ENCODE data around the gene CAP1. TPM values are rescaled to one million over a fixed set of nuclear protein-coding genes. Genes with fewer than 3 reads are reported as not detected.

CAP1 gene
- total and polyA plus RNA-seq, 3 experiments from 2014 or later: 519 to 788 (median 536) TPM

- POLR2A ChIA-PET: no interaction called here
- Mint-ChIP-seq H3K4me3 (no peak overlapping the region), H3K36me3 (peaks cover 2 to 24% (median 3%) of the 10 kb centered on the region in 3 donors), H3K4me1 (no peaks in the 10 kb centered on the region), H3K27ac (no peak overlapping the region), H3K27me3 (peaks cover 19 to 21% of the 10 kb centered on the region in 2 donors), H3K9me3 (peaks cover 6 to 26% (median 20%) of the 10 kb centered on the region in 5 donors)
- H3K9me3 ChIP-seq (ENCODE audit: low read length): no peaks in the 10 kb centered on the region
- CTCF ChIA-PET: interaction anchor here (1.6 kb wide), 1 partner anchor 73 kb away, joined by 5 read pairs; no protein-coding TSS in a partner anchor
- H3K4me1 ChIP-seq (ENCODE audit: insufficient read depth, low read length): no peaks in the 10 kb centered on the region
- no peaks in the 10 kb centered on the region for H3K27me3 ChIP-seq (ENCODE audit: insufficient read depth, low read length, poor library complexity, severe bottlenecking)
- no peak overlapping the region for H3K27ac ChIP-seq (ENCODE audit: low read depth, low read length)
- DNase-seq: no peak
- H3K4me3 ChIP-seq (ENCODE audit: low read length): no peak overlapping the region
- H3K36me3 ChIP-seq (ENCODE audit: insufficient read depth, low read length): no peaks in the 10 kb centered on the region
Measured at GRCh38 chr1:40105028-40105427, 64.5 kb downstream of the CAP1 start.

DNA sequence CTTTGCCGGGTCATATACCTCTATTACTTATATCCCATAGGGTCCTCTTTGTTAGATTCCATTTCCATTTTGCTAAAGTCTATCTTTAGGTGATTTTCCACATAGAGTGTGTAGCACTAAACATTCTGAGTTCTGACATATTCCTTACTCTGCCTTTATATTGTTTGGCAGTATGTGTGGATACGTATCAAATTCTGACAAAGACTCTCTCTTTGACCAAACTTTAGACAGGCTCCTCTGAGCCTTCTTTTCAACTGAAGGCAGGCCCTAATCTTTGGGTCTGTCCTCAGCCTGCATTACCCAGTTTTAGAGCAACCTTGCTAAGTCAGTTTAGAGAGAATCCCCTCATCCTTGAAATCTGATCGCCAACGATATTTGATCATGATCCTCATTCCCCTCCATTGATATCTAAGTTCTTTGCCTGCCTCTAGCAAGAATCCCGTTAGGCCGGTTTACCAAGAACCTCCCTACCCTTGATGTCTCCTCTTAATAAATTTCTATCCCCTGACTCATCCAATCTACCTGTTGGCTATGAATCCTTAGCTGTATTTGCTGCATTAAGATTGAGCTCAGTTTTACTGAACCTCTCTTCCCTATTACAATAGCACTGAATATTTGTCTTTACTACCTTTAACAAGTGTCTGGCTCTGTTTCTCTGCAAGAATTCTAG is 66.9 kb downstream of the CAP1 start:
- Histone ChIP-seq H3K4me3 (ENCODE audit: low read length) (no peak overlapping the region), H3K9me3 (ENCODE audit: low read length) (no peaks in the 10 kb centered on the region), H3K27me3 (ENCODE audit: insufficient read depth, low read length, poor library complexity, severe bottlenecking) (no peaks in the 10 kb centered on the region), H3K27ac (ENCODE audit: low read depth, low read length) (no peak overlapping the region), H3K4me1 (ENCODE audit: insufficient read depth, low read length) (no peaks in the 10 kb centered on the region), H3K36me3 (ENCODE audit: insufficient read depth, low read length) (no peaks in the 10 kb centered on the region)
- ChIA-PET POLR2A (no interaction called here), CTCF (no interaction called here)
- Mint-ChIP-seq H3K27ac (peak overlapping the region in 1 of 8 donors; percentile 77), H3K4me3 (no peak overlapping the region), H3K9me3 (peaks cover 28 to 41% (median 39%) of the 10 kb centered on the region in 5 donors), H3K27me3 (peaks cover 37 to 43% of the 10 kb centered on the region in 2 donors), H3K36me3 (peaks cover 5 to 38% (median 8%) of the 10 kb centered on the region in 3 donors), H3K4me1 (no peaks in the 10 kb centered on the region)
- no peak for DNase-seq

DNA sequence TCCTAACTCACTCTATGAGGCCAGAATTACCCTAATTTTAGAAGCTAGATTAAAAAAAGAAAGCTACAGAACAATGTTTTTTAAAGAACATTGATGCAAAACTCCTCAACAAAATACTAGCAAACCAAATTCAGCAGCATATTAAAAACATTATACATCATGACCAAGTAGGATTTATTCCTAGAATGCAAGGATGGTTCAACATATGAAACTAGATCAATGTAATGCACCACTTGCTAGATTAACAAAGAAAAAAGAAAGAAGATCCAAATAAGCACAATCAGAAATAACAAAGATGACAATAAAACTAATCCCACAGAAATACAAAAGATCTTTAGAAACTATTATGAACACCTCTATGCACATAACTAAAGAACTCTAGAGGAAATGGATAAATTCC is 69.9 kb downstream of the CAP1 start:
- H3K4me3 Mint-ChIP-seq: no peak overlapping the region
- POLR2A ChIA-PET: no interaction called here
- no peak overlapping the region for H3K4me3 ChIP-seq (ENCODE audit: low read length)
- DNase-seq: no peak
- H3K27ac Mint-ChIP-seq: no peak overlapping the region
- H3K9me3 ChIP-seq (ENCODE audit: low read length): no peaks in the 10 kb centered on the region
- H3K36me3 Mint-ChIP-seq: peaks cover 5 to 39% (median 8%) of the 10 kb centered on the region in 3 donors
- H3K9me3 Mint-ChIP-seq: peaks cover 22 to 38% (median 33%) of the 10 kb centered on the region in 5 donors
- H3K4me1 ChIP-seq (ENCODE audit: insufficient read depth, low read length): no peaks in the 10 kb centered on the region
- H3K36me3 ChIP-seq (ENCODE audit: insufficient read depth, low read length): no peaks in the 10 kb centered on the region
- no peak overlapping the region for H3K27ac ChIP-seq (ENCODE audit: low read depth, low read length)
- peaks cover 37 to 54% of the 10 kb centered on the region in 2 donors for H3K27me3 Mint-ChIP-seq
- CTCF ChIA-PET: no interaction called here
- no peaks in the 10 kb centered on the region for H3K4me1 Mint-ChIP-seq
- H3K27me3 ChIP-seq (ENCODE audit: insufficient read depth, low read length, poor library complexity, severe bottlenecking): no peaks in the 10 kb centered on the region

DNA sequence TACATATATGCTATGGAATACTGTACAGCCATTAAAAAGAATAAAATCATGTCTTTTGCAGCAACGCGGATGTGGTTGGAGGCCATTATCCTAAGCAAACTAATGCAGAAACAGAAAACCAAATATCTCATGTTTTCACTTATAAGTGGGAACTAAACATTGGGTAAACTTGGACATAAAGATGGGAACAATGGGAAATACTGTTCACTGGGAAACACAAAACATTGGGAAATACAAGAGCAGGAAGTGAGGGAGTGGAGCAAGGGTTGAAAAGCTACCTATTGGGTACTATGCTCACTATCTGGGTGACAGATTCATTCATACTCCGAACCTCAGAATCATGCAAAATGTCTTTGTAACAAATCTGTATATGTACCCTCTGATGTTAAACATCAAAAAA is 73.9 kb downstream of the CAP1 start:
- H3K36me3 Mint-ChIP-seq: peaks cover 5 to 30% (median 5%) of the 10 kb centered on the region in 3 donors
- ChIA-PET CTCF (no interaction called here), POLR2A (no interaction called here)
- Histone ChIP-seq H3K4me3 (ENCODE audit: low read length) (no peak overlapping the region), H3K27ac (ENCODE audit: low read depth, low read length) (no peak overlapping the region), H3K27me3 (ENCODE audit: insufficient read depth, low read length, poor library complexity, severe bottlenecking) (no peaks in the 10 kb centered on the region), H3K4me1 (ENCODE audit: insufficient read depth, low read length) (no peaks in the 10 kb centered on the region), H3K9me3 (ENCODE audit: low read length) (no peaks in the 10 kb centered on the region), H3K36me3 (ENCODE audit: insufficient read depth, low read length) (no peaks in the 10 kb centered on the region)
- peaks cover 27 to 49% of the 10 kb centered on the region in 2 donors for H3K27me3 Mint-ChIP-seq
- H3K4me3 Mint-ChIP-seq: no peak overlapping the region
- H3K9me3 Mint-ChIP-seq: peaks cover 22 to 31% (median 27%) of the 10 kb centered on the region in 5 donors
- H3K27ac Mint-ChIP-seq: no peak overlapping the region
- no peaks in the 10 kb centered on the region for H3K4me1 Mint-ChIP-seq
- DNase-seq: no peak

DNA sequence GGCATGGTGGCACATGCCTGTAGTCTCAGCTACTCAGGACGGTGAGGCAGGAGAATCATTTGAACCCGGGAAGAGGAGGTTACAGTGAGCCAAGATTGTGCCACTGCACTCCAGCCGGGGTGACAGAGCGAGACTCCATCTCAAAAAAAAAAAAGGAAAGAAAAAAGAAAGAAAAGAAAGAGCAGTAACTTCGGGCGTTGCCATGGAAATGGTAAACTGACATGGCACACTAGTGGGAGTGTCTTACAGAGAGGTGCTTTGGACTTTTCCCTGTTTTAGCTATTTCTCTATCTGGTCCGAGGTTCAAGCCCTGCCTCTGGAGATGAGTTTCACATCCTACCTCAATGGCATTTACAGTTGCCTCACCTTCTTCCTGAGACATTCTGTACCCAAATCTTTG is 79.6 kb downstream of the CAP1 start:
- no peaks in the 10 kb centered on the region for H3K9me3 Mint-ChIP-seq
- H3K9me3 ChIP-seq (ENCODE audit: low read length): no peaks in the 10 kb centered on the region
- ChIA-PET CTCF (no interaction called here), POLR2A (no interaction called here)
- no peaks in the 10 kb centered on the region for H3K36me3 Mint-ChIP-seq
- no peak overlapping the region for H3K27ac Mint-ChIP-seq
- no peak for DNase-seq
- no peaks in the 10 kb centered on the region for H3K36me3 ChIP-seq (ENCODE audit: insufficient read depth, low read length)
- H3K4me1 Mint-ChIP-seq: no peaks in the 10 kb centered on the region
- H3K4me1 ChIP-seq (ENCODE audit: insufficient read depth, low read length): no peaks in the 10 kb centered on the region
- no peaks in the 10 kb centered on the region for H3K27me3 ChIP-seq (ENCODE audit: insufficient read depth, low read length, poor library complexity, severe bottlenecking)
- H3K27me3 Mint-ChIP-seq: peaks cover 8 to 17% of the 10 kb centered on the region in 2 donors
- no peak overlapping the region for H3K4me3 ChIP-seq (ENCODE audit: low read length)
- H3K4me3 Mint-ChIP-seq: no peak overlapping the region
- H3K27ac ChIP-seq (ENCODE audit: low read depth, low read length): no peak overlapping the region

Other genes starting within 250 kb of the CAP1 start
- gene TRIT1, start 157.2 kb upstream of the CAP1 start, total RNA-seq: 10 to 100 TPM; 33.1 to 34.0 TPM
- gene TRIT1, start 157.2 kb upstream of the CAP1 start, polyA plus RNA-seq: 10.3 TPM
- under 1 TPM in 1 of 2 experiments, not detected in 1; 0.24 TPM for gene MYCL, start 138.8 kb upstream of the CAP1 start, total RNA-seq
- not detected for gene MYCL, start 138.8 kb upstream of the CAP1 start, polyA plus RNA-seq
- 10 to 100 TPM; 23.8 to 28.7 TPM for gene MFSD2A, start 85.6 kb upstream of the CAP1 start, total RNA-seq
- gene MFSD2A, start 85.6 kb upstream of the CAP1 start, polyA plus RNA-seq: 0.13 TPM
- gene PPT1, start 56.5 kb downstream of the CAP1 start, total RNA-seq: 100 to 1,000 TPM; 114 to 130 TPM
- gene PPT1, start 56.5 kb downstream of the CAP1 start, polyA plus RNA-seq: 138 TPM
- 10 to 100 TPM; 13.6 to 14.0 TPM for gene RLF, start 120.7 kb downstream of the CAP1 start, total RNA-seq
- gene RLF, start 120.7 kb downstream of the CAP1 start, polyA plus RNA-seq: 9.4 TPM
- gene TMCO2, start 207.2 kb downstream of the CAP1 start, total RNA-seq: not detected
- gene TMCO2, start 207.2 kb downstream of the CAP1 start, polyA plus RNA-seq: not detected
- gene ZMPSTE24, start 217.5 kb downstream of the CAP1 start, total RNA-seq: 10 to 100 TPM; 51.0 to 53.7 TPM
- 32.5 TPM for gene ZMPSTE24, start 217.5 kb downstream of the CAP1 start, polyA plus RNA-seq